Right ventricle myocardium superior (tissue), 1 donor: Measurements from ENCODE around the gene GPN3. TPM values are rescaled to one million over a fixed set of nuclear protein-coding genes. Genes with fewer than 3 reads are reported as not detected.

Experiments
- total RNA-seq: library from RNA; stranded (reverse); fragmentation: NEBNext Ultra II Directional; extraction: Animal tissue kit (Norgen Biotek cat#: 25700); gene quantifications from one replicate; pipeline ENCODE4 v1.2.1, GENCODE V29; 2021
- donor health status: DM: no; HTN: yes; CAD: no; lungs with severe emphysema.

GPN3 gene
- total RNA-seq, 1 donor from 2014 or later: 28.1 TPM

Other genes starting within 250 kb of the GPN3 start
- 3,087 TPM for gene ATP2A2, start 187.0 kb downstream of the GPN3 start, total RNA-seq
- gene ANAPC7, start 64.5 kb downstream of the GPN3 start, total RNA-seq: 32.6 TPM
- 90.1 TPM for gene ARPC3, start 17.9 kb downstream of the GPN3 start, total RNA-seq
- gene FAM216A, start 588 bp upstream of the GPN3 start, total RNA-seq: 3.3 TPM
- gene VPS29, start 33.9 kb upstream of the GPN3 start, total RNA-seq: 108 TPM
- 0.67 TPM for gene RAD9B, start 34.1 kb upstream of the GPN3 start, total RNA-seq
- 98.3 TPM for gene PPTC7, start 115.1 kb upstream of the GPN3 start, total RNA-seq
- 21.1 TPM for gene TCTN1, start 145.9 kb upstream of the GPN3 start, total RNA-seq
- 11.9 TPM for gene HVCN1, start 220.9 kb upstream of the GPN3 start, total RNA-seq